RWPE2 (cell line): ENCODE results near the gene GPATCH8.
"Not testable (repeated sequence)": the region's sequence is repeated elsewhere in the genome, so short reads cannot be mapped to it uniquely, and the experiment has no call there.

Source experiments
- ATAC-seq: fragments of 200-7000 bp; cut with Tn5 transposase; 3 replicates; pipeline ENCODE4 v1.9.1; 2021; ENCODE audit warnings: low read depth
- DNase-seq: peaks from one replicate; pipeline ENCODE4 v3.0.0-alpha.2; 2020; ENCODE audit warnings: low spot score
- H3K27ac ChIP-seq: fragments of 450-650 bp; 2 replicates; pipeline ENCODE4 v1.5.1; 2017; ENCODE audit warnings: mild to moderate bottlenecking; ENCODE audit not compliant: poor library complexity, severe bottlenecking
- H3K27me3 ChIP-seq: fragments of 250-450 bp; sonication (Bioruptor Pico); 2 replicates; pipeline ENCODE4 v1.5.1; 2021; ENCODE audit warnings: mild to moderate bottlenecking, moderate library complexity; ENCODE audit not compliant: insufficient read depth, poor library complexity, severe bottlenecking
- H3K36me3 ChIP-seq: fragments of 250-450 bp; sonication (Bioruptor Pico); 2 replicates; pipeline ENCODE4 v1.5.1; 2020; ENCODE audit warnings: low read depth, mild to moderate bottlenecking, moderate library complexity
- H3K4me1 ChIP-seq: fragments of 250-450 bp; sonication (Bioruptor Pico); 2 replicates; pipeline ENCODE4 v1.5.1; 2021; ENCODE audit warnings: mild to moderate bottlenecking, moderate library complexity; ENCODE audit not compliant: insufficient read depth, poor library complexity, severe bottlenecking
- H3K4me3 ChIP-seq: fragments of 250-450 bp; sonication (Bioruptor Pico); 2 replicates; pipeline ENCODE4 v1.5.1; 2021; ENCODE audit warnings: mild to moderate bottlenecking, moderate library complexity; ENCODE audit not compliant: severe bottlenecking
- H3K9me3 ChIP-seq: fragments of 250-450 bp; sonication (Bioruptor Pico); 2 replicates; pipeline ENCODE4 v1.5.1; 2021; ENCODE audit warnings: mild to moderate bottlenecking, moderate library complexity; ENCODE audit not compliant: severe bottlenecking
- TF ChIP-seq, protein P1 (sequence below): fragments of 450-650 bp; IDR thresholded peaks from one replicate; pipeline ENCODE4 v1.5.1; 2017; ENCODE audit warnings: mild to moderate bottlenecking, moderate library complexity; ENCODE audit not compliant: poor library complexity, severe bottlenecking

Gene GPATCH8

DNA sequence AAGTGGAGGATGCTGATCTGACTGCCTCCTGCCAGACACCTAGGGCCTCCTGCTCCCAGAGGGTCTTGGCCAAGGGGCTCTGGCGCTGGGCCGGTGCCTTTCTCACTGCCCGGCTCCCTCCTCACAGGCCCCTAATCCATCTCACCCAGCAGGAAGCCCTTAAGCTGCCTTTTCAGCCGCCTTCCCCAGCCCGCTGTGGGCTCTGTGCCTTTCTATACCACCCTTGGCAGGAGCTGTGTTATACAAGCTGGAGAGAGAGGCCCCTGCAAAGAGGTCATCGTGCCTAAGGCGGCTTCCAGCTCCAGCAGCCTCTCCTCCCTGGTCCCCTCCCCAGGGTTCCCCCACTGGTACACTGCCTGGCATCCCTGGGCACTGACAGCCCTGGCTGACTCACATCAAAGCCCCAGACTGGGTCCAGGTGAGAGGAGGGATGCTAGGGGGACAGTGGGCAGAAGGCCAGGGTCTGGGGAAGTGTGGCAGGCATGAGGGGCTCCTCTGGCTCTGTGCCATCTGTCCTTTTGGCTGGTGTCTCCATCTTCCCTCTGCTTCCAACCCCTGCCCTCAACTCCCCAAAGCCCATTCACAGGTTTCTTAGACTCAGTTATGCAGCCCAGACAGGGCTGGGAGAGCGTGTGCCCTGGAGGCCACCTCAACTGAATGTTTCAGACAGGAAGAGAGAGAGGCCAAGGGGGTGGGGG lies 38.8 kb upstream of the GPATCH8 start:
- ATAC-seq = no peak
- Histone ChIP-seq H3K27me3 (no peaks in the 10 kb centered on the region), H3K9me3 (no peaks in the 10 kb centered on the region), H3K36me3 (no peaks in the 10 kb centered on the region), H3K4me1 (peaks cover 30% of the 10 kb centered on the region), H3K27ac (peak overlapping the region; percentile 96), H3K4me3 (no peak overlapping the region)
- DNase-seq = no peak
- TF ChIP-seq, protein P1, sequence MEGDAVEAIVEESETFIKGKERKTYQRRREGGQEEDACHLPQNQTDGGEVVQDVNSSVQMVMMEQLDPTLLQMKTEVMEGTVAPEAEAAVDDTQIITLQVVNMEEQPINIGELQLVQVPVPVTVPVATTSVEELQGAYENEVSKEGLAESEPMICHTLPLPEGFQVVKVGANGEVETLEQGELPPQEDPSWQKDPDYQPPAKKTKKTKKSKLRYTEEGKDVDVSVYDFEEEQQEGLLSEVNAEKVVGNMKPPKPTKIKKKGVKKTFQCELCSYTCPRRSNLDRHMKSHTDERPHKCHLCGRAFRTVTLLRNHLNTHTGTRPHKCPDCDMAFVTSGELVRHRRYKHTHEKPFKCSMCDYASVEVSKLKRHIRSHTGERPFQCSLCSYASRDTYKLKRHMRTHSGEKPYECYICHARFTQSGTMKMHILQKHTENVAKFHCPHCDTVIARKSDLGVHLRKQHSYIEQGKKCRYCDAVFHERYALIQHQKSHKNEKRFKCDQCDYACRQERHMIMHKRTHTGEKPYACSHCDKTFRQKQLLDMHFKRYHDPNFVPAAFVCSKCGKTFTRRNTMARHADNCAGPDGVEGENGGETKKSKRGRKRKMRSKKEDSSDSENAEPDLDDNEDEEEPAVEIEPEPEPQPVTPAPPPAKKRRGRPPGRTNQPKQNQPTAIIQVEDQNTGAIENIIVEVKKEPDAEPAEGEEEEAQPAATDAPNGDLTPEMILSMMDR = no peak

DNA sequence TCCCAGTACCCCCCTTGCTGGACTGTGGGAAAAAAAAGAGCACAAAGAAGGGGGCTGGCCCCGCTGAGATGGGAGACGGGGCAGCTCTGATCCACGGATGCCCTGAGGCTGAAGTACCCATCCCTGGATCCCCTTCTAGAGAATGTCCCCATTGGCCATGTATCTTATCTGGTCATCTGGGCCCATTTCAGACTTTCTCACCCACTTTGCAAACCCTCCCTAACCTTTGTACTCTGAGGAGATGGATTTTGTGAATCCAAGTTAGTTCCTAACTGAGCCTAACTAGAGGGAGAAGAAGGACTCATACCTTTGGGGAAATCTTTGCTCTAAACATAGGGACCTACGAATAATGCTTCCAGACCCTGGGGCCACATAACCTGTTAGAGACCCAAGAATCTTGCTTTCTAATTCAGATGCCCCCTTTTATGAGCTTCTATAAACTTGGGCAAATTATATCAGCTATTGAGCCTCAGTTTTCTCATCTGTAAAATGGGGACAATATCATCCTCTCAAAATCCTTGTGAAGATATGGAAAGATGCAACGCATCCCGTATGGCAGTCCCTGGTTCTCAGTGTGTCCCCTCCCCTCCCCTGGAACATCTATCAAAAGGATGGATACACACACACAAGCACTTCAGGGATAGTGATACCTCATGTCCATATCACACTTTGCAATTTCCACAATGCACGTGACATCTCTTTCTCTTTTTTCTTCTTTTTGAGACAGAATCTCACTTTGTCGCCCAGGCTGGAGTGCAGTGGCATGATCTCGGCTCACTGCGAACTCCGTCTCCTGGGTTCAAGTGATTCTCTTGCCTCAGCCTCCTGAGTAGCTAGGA lies 37.3 kb upstream of the GPATCH8 start:
- H3K9me3 ChIP-seq = no peaks in the 10 kb centered on the region
- no peaks in the 10 kb centered on the region for H3K36me3 ChIP-seq
- TF ChIP-seq, protein P1 = no peak
- H3K27ac ChIP-seq = no peak overlapping the region
- no peak for DNase-seq
- no peaks in the 10 kb centered on the region for H3K27me3 ChIP-seq
- H3K4me3 ChIP-seq = no peak overlapping the region
- peaks cover 23% of the 10 kb centered on the region for H3K4me1 ChIP-seq
- no peak for ATAC-seq

DNA sequence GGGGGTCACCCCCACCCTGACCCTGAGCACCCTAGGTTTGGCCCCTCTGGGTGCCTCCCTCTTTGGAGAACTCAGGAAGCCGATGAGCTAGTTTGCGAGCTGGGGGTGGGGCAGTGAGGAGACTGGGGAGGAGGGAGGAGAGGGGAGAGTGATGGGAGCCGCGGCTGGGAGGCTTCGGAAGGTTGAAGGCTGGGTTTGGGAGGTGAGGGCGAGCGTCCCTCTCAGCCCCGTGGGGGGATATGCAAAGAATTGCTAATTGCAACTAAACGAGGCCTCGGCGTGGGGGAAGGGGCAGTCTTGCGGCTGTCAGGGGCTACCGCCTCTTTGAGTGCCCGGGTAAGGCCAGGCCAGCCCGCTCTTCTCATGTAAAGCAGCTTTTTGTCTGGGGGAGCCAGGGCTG lies 36.5 kb upstream of the GPATCH8 start:
- Histone ChIP-seq H3K4me3 (no peak overlapping the region), H3K27ac (no peak overlapping the region), H3K4me1 (peaks cover 20% of the 10 kb centered on the region), H3K27me3 (no peaks in the 10 kb centered on the region), H3K36me3 (no peaks in the 10 kb centered on the region), H3K9me3 (no peaks in the 10 kb centered on the region)
- TF ChIP-seq, protein P1 = no peak
- no peak for ATAC-seq
- no peak for DNase-seq

DNA sequence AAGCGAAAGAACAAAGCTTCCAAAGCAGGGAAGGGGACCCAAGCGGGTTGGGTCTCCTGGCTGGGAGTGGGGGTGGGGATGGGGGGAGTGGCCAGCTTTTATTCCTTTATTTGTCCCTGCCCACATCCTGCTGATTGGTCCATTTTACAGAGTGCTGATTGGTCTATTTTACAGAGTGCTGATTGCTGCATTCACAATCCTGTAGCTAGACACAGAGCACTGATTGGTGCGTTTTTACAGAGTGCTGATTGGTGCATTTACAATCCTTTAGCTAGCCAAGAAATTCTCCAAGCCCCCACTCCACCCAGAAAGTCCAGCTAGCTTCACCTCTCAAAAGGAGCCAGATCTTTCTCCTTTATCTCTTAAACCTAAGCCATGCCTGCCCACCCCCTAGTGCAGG lies 34.7 kb upstream of the GPATCH8 start:
- not testable (repeated sequence) for H3K36me3 ChIP-seq, H3K27me3 ChIP-seq, H3K4me3 ChIP-seq, H3K9me3 ChIP-seq, DNase-seq, ATAC-seq, H3K4me1 ChIP-seq, H3K27ac ChIP-seq

DNA sequence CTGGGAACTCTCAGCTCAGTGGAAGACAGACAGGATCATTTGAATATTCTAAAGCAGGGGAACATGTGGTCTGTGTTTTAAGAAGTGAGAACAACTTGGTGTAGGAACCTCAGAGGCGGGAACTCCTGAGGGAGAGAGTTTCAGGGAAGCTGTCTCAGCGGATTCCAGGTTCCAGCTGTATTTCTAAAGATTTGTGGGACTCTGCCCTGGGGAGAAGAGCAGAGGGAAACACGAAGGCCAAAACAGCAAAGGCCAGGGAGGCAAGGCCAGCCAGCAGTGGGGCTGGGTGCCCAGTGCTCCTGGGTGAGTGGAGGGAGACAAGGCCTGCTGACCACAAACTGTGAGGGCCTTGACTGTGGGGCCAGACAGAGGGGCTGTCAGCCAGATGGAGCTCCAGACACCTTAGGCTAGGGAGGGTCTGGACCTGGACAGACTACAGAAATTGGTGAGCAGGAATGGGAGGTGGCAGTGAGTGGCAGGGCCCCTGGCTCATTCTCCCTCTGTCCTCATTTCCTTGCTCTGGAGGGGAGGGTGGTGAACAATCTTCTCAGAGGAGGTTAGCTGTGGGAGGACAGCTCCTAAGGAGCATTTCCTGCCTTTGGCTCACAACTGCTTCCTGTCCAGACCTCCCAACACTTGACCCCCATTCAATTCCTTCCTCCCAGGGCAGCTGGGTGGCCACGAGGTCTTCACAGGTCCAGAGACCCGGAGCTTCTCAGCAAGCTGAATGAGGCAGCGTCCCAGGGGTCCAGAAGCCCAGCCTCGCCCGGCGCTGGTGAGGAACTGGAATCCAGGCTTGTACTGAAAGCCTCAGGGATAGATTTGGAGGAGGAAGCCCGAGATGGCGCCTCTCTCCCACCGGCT lies 33.1 kb upstream of the GPATCH8 start:
- no peaks in the 10 kb centered on the region for H3K27me3 ChIP-seq
- ATAC-seq = no peak
- TF ChIP-seq, protein P1 = no peak
- H3K4me1 ChIP-seq = no peaks in the 10 kb centered on the region
- H3K36me3 ChIP-seq = no peaks in the 10 kb centered on the region
- DNase-seq = no peak
- peak overlapping the region; percentile 38 for H3K27ac ChIP-seq
- no peak overlapping the region for H3K4me3 ChIP-seq
- H3K9me3 ChIP-seq = no peaks in the 10 kb centered on the region
